Gastrocnemius medialis (tissue), 4 donors: ENCODE results near the gene OR2G3. TPM values are rescaled to one million over a fixed set of nuclear protein-coding genes. Genes with fewer than 3 reads are reported as not detected.
A peak's percentile ranks its signal among the peaks of the same experiment; 100 is the strongest.

ENCODE experiments used
- ATAC-seq, 2 donors: fragments of 150-250 bp; one replicate each; pipeline ENCODE4 v1.9.1; 2016
- DNase-seq, 2 donors: peaks; one replicate each; pipeline ENCODE4 v3.0.0-alpha.2; 2019
- H3K27ac ChIP-seq, 4 donors: fragments of 200-600 bp; sonication (generic); 1 replicate in 1 of 4; 2 replicates in 3 of 4; pipeline ENCODE4 v1.5.1; 2016 to 2018; ENCODE audit warnings: mild to moderate bottlenecking in 2 of 4, moderate library complexity in 1 of 4
- H3K27me3 ChIP-seq, 3 donors: fragments of 200-600 bp; sonication (generic) in 2 of 3; 1 replicate in 1 of 3; 2 replicates in 2 of 3; pipeline versions ENCODE4 v1.5.1 to v1.6.0; 2016 to 2019; ENCODE audit warnings: mild to moderate bottlenecking in 1 of 3, moderate library complexity in 1 of 3
- H3K36me3 ChIP-seq, 2 donors: fragments of 200-600 bp; sonication (generic) in 1 of 2; one replicate each; pipeline ENCODE4 v1.5.1; 2017 to 2018
- H3K4me1 ChIP-seq, 2 donors: fragments of 200-600 bp; sonication (generic) in 1 of 2; one replicate each; pipeline ENCODE4 v1.5.1; 2016 to 2017; ENCODE audit warnings: mild to moderate bottlenecking in 2 of 2
- H3K4me3 ChIP-seq, 4 donors: fragments of 200-600 bp; sonication (generic) in 3 of 4; 1 replicate in 1 of 4; 2 replicates in 3 of 4; pipeline ENCODE4 v1.5.1; 2016 to 2019; ENCODE audit warnings: mild to moderate bottlenecking in 2 of 4
- H3K9me3 ChIP-seq, 3 donors: fragments of 200-600 bp; sonication (generic) in 2 of 3; 1 replicate in 1 of 3; 2 replicates in 2 of 3; pipeline ENCODE4 v1.5.1; 2016 to 2019
- CTCF ChIP-seq, 5 experiments: fragments of 450-650 bp in 3 of 5; fragments of 200-600 bp in 2 of 5; sonication (generic) in 2 of 5; IDR thresholded peaks in 4 of 5; conservative IDR thresholded peaks in 1 of 5; 1 replicate in 4 of 5; 2 replicates in 1 of 5; pipeline ENCODE4 v1.5.1; 2016 to 2019; ENCODE audit warnings: antibody characterized with exemption in 5 of 5, mild to moderate bottlenecking in 3 of 5, moderate library complexity in 3 of 5
- POLR2A ChIP-seq, 2 donors: fragments of 450-650 bp; IDR thresholded peaks; one replicate each; pipeline ENCODE4 v1.6.1; 2017; ENCODE audit warnings: antibody characterized with exemption in 2 of 2, mild to moderate bottlenecking in 2 of 2, moderate library complexity in 2 of 2
- in situ Hi-C, 4 donors: fragments of 200-750 bp; cut with MboI; loops; one replicate each; pipeline versions ENCODE4 v1.15.0 to v1.8.0; 2017; ENCODE audit warnings: low sequenced_read_pairs in 4 of 4
- intact Hi-C: fragments of 100-400 bp; cut with DNase I; formaldehyde crosslinking; loops from one replicate; pipeline ENCODE4 v1.15.1; 2023; ENCODE audit warnings: low total_unique reads
- total RNA-seq, 4 donors: library from RNA; depleted of rRNA; stranded (reverse); fragments of >200 nt; gene quantifications; one replicate each; pipeline versions ENCODE4 v1.1.0 to v1.2.3, GENCODE V29; 2016

The OR2G3 gene
- total RNA-seq, 4 donors from 2014 or later = not detected

- no peak for TF ChIP-seq CTCF (IDR thresholded peaks at IDR 0.05 in 4 of 5, conservative IDR thresholded peaks at IDR 0.05 in 1 of 5)
- no peak for TF ChIP-seq POLR2A (IDR thresholded peaks at IDR 0.05)
- in situ Hi-C loops (no loop called here), intact Hi-C loops (no loop called here)
Measured at GRCh38 chr1:247614625-247615024, 9.2 kb downstream of the OR2G3 start.

GRCh38 chr1:247627951-247628350 lies 22.6 kb downstream of the OR2G3 start:
- H3K36me3 ChIP-seq = no peaks in the 10 kb centered on the region
- no peak overlapping the region for H3K27ac ChIP-seq
- H3K4me3 ChIP-seq = no peak overlapping the region
- no peak for TF ChIP-seq POLR2A (IDR thresholded peaks at IDR 0.05)
- TF ChIP-seq CTCF (IDR thresholded peaks at IDR 0.05 in 4 of 5, conservative IDR thresholded peaks at IDR 0.05 in 1 of 5) = no peak
- no peaks in the 10 kb centered on the region for H3K4me1 ChIP-seq
- no peak for DNase-seq
- no peak for ATAC-seq
- in situ Hi-C loops = no loop called here
- intact Hi-C loops = no loop called here
- no peaks in the 10 kb centered on the region for H3K27me3 ChIP-seq
- no peaks in the 10 kb centered on the region for H3K9me3 ChIP-seq

More at GRCh38 chr1:247614625-247615024, 9.2 kb downstream of the OR2G3 start:
- Histone ChIP-seq H3K27ac (no peak overlapping the region), H3K27me3 (no peaks in the 10 kb centered on the region), H3K4me3 (no peak overlapping the region), H3K9me3 (no peaks in the 10 kb centered on the region), H3K4me1 (no peaks in the 10 kb centered on the region), H3K36me3 (no peaks in the 10 kb centered on the region)
- DNase-seq (no peak), ATAC-seq (no peak)

GRCh38 chr1:247638011-247638410 lies 32.6 kb downstream of the OR2G3 start:
- intact Hi-C loops = no loop called here
- Histone ChIP-seq H3K27me3 (no peaks in the 10 kb centered on the region), H3K4me3 (no peak overlapping the region), H3K4me1 (no peaks in the 10 kb centered on the region), H3K27ac (no peak overlapping the region), H3K36me3 (no peaks in the 10 kb centered on the region), H3K9me3 (no peaks in the 10 kb centered on the region)
- no peak for DNase-seq
- in situ Hi-C loops = no loop called here
- TF ChIP-seq CTCF (IDR thresholded peaks at IDR 0.05 in 4 of 5, conservative IDR thresholded peaks at IDR 0.05 in 1 of 5) = no peak
- no peak for TF ChIP-seq POLR2A (IDR thresholded peaks at IDR 0.05)
- ATAC-seq = no peak

GRCh38 chr1:247638781-247639180 lies 33.4 kb downstream of the OR2G3 start:
- ATAC-seq (no peak), DNase-seq (no peak)
- Histone ChIP-seq H3K27me3 (no peaks in the 10 kb centered on the region), H3K4me1 (no peaks in the 10 kb centered on the region), H3K9me3 (no peaks in the 10 kb centered on the region), H3K4me3 (peak overlapping the region in 1 of 4 donors; percentile 34), H3K27ac (no peak overlapping the region), H3K36me3 (no peaks in the 10 kb centered on the region)
- TF ChIP-seq CTCF (IDR thresholded peaks at IDR 0.05 in 4 of 5, conservative IDR thresholded peaks at IDR 0.05 in 1 of 5) (no peak), POLR2A (IDR thresholded peaks at IDR 0.05) (no peak)
- in situ Hi-C loops = no loop called here
- intact Hi-C loops = no loop called here

- H3K27me3 ChIP-seq = no peaks in the 10 kb centered on the region
- intact Hi-C loops (no loop called here), in situ Hi-C loops (no loop called here)
- H3K9me3 ChIP-seq = no peaks in the 10 kb centered on the region
- ATAC-seq (peak in 1 of 2 donors; percentile 11), DNase-seq (peak; percentile 20 to 23)
- peak overlapping the region; percentile 19 to 34 (median 29) for H3K4me3 ChIP-seq
- H3K36me3 ChIP-seq = no peaks in the 10 kb centered on the region
- TF ChIP-seq CTCF (IDR thresholded peaks at IDR 0.05 in 4 of 5, conservative IDR thresholded peaks at IDR 0.05 in 1 of 5) (no peak), POLR2A (IDR thresholded peaks at IDR 0.05) (peak in 1 of 2 donors; percentile 25)
- H3K27ac ChIP-seq = peak overlapping the region in 1 of 4 donors; percentile 31
- H3K4me1 ChIP-seq = no peaks in the 10 kb centered on the region
Measured at GRCh38 chr1:247639381-247639981, 34.1 kb downstream of the OR2G3 start.
